Fibroblast of skin of abdomen (primary cell): Measurements from ENCODE around the gene EPRS1. TPM values are rescaled to one million over a fixed set of nuclear protein-coding genes. Genes with fewer than 3 reads are reported as not detected.
"Not testable (repeated sequence)": the region's sequence is repeated elsewhere in the genome, so short reads cannot be mapped to it uniquely, and the experiment has no call there.

Source experiments
- DNase-seq: peaks from one replicate; pipeline ENCODE4 v3.0.0-alpha.2; 2013
- polyA plus RNA-seq, 2 experiments: library from polyadenylated mRNA; unstranded; fragments of 120-200 nt; gene quantifications; one replicate each; pipeline ENCODE4 v1.2.1, GENCODE V29; 2013; ENCODE audit not compliant: insufficient read length in 2 of 2

Gene EPRS1
- polyA plus RNA-seq (2013, experiment 1 of 2; ENCODE audit: insufficient read length), result 200 TPM
- polyA plus RNA-seq (2013, experiment 2 of 2; ENCODE audit: insufficient read length), result 193 TPM

DNA sequence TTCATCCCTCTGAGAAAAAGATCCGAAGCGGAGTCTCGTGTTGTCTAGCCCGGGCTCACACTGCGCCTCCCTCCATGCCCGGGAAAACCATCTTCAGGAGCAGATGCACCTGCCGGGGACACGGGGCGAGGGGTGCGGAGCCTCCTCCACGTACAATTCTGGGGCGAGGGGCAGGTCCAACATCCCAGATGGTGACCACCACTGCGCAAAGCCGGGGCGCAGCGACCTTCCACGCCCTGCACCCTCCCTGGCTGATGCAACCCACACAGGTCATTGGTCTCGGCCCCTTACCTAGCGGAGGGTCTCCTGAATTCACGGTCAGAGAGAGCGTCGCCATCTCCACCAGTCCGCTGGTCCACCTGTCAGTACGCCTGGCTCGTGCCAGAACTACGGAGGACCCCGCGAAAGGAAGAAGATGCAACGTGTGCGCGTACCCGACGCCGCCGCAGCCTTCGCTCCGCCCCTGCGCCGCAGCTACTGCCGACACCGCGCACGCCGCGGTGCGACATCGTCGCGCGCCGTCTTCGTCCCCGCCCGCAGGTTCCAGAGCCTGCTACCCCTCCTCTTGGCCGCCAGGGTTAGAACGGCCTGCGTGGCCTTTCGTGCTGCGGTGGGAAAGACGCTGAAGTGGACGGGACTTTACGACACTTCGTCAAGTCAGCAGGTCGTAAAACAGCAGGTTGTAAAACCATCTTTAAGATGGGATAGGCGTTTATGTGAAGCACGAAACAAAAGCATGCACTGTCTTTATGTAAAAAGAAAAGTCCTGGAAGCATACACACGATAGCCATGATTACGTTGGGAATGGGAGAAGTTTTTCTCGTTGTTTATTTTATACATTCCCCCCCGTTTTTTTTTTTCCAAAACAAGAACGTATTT, at the start of gene EPRS1:
EPRS1 (minus strand) TSS at position 454 of the 879 bp plus-strand sequence; CDS start at position 337, 117 bp downstream.
- DNase-seq, result peak; percentile 99

DNA sequence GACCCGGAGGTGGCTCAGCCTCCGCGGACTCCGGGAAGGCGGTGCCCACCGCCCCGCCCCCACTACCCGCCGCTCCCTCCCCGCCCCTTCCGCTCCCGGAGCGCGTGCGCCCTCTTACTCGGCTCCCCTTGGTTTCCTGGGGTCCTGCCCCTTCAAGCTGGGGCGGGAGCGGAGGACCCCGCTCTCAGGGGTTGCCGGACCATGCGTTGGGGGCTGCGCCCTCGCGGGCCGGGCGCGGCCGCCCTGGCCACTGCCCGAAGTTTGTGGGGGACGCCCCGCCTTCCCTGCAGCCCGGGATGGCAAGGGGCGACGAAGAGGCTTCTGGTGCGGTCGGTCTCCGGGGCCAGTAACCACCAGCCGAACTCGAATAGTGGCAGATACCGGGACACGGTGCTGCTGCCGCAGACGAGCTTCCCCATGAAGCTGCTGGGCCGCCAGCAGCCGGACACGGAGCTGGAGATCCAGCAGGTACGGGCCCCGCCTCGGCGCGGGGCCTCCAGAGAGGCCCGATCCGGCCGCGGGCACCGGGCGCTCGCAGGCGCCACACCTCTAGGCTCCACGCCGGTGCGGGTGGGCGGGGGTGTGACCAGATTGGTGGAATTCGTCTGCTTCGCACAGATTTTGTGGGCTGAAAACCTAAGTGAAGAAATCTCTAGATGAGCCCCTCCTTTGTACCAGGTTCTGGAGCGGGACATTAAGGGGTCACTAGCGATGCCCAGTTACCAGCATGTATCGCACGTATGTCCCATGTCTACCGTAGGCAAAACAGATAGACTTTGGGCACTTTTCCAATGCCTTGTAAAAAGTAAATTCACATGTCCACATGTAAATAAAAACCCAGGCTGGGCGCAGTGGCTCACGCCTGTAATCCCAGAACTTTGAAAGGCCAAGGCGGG, 48.0 kb upstream of the EPRS1 start, which contains the start of gene IARS2:
IARS2 (plus strand) TSS at position 117 of the 896 bp plus-strand sequence; CDS start at position 202, 85 bp downstream.
- peak; percentile 86 for DNase-seq

GRCh38 chr1:220093361-220094015, 47.2 kb upstream of the EPRS1 start:
- DNase-seq, result no peak

DNA sequence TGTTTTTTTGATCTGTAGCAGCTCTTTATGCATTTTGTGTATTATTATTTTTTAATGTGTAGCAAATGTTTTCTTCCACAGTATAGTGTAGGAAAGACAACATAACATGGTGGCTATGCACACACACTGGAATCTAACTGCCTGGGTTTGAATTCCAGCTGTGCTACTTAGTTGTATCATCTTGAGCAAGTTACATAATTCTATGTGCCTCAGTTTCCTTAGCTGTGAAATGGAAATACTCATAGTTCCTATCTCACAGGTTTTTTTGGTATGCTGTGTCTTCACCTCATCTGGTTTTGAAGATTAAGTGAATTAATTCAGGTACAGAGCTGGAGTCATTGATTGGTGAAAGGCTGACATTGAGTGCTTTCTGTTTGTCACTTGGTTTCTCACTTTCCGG, 46.4 kb upstream of the EPRS1 start:
- no peak for DNase-seq

GRCh38 chr1:220089650-220090556, 43.6 kb upstream of the EPRS1 start, which contains the start of gene BPNT1:
Gene BPNT1 (minus strand): TSS chr1:220089788. CDS start chr1:220079846, 9,942 bp downstream.
- DNase-seq, result peak; percentile 90

DNA sequence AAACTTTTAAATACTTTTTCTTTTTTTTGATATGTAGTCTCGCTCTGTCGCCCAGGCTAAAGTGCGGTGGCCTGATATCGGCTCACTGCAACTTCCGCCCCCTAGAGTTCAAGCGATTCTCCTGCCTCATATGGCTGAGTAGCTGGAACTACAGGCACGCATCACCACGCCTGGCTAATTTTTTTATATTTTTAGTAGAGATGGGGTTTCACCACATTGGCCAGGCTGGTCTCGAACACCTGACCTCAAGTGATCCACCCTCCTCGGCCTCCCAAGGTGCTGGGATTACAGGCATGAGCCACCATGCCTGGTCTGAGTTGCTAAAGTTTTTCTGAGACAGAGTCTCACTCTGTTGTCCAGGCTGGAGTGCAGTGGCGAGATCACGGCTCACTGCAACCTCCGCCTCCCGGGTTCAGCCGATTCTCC, 40.0 kb upstream of the EPRS1 start:
- DNase-seq, result not testable (repeated sequence)

DNA sequence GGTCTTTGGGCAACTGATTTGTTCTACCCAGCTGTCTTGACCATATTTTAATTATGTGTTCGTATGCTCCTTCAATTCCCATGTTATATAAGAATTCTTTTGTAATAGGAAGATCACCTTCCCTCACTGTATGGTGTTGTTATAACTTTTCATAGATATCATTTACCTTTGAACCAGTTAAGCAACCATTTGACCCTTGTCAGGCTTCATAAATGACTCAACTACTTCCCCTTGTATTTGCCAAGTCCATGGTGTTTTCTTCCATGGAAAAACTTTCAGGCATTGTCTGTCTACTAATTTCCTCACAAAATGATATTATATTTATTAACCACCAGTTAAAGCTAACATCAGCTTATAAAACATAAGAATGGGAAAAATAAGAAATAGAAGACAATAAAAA, 38.2 kb upstream of the EPRS1 start:
- no peak for DNase-seq

- DNase-seq, result no peak
These were observed 31.6 kb upstream of the EPRS1 start for GRCh38 chr1:220077887-220078286.

- no peak for DNase-seq
These were observed 30.8 kb upstream of the EPRS1 start for GRCh38 chr1:220076861-220077762.

DNA sequence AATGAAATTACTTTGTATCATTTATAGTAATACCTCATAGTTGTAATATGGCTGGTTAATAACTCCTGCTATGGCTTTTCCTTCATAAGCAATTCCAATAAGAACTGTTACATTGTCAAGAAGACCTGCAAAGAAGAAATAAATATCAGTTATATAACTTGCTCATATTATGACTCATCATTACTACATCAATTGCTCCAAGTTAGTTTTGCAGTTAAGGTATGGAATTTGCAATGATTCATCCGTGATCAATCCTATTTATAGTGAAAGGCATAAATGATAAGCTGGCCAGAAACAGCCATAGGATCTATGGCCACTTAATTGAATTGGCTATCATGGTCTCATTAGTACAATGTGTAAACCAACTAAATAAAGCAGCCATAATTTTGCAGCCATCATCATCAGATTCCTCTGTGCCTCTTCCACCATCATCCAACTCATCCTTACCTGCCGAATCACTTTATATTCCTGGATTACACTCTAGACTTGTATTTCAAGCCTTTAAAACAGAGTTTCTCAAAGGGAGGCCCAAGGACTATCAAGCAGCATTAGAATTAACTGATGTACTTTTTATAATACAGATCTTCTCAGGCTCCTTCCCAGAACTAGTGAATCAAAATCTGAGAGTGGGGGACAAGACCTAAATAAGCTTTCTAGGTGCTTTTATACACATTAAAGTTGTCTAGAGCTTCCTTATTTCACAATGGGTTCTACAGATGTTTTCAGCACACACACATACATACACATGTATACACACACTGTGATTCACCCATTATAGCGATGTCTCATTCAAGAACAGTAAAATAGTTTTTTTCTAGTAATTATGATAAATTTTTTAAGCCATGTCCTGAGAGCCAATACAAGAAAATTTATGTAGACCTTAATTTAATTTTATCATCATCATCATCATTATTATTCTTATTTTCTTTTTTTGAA, 21.2 kb upstream of the EPRS1 start:
- DNase-seq, result peak; percentile 66

- no peak for DNase-seq
These were observed 16.3 kb upstream of the EPRS1 start for GRCh38 chr1:220062629-220063028.

DNA sequence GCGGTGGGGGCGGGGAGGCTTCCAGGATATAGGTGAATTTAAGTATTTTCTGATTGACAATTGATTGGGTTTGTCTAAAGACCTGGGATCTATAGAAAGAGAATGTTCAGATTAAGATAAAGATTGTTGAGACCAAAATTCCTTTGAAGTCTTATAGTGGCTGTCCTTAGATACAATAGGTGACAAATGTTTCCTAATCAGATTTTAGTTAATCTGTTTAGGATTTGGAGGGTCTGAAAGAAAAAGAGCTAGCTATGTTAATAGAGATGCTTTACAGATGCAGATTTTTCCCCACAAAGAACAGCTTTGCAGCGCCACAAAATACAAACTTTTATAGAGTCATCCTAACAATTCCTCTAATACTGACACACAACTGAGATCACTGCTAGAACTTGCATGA, 14.6 kb upstream of the EPRS1 start:
- DNase-seq, result no peak

- no peak for DNase-seq
These were observed 10.1 kb upstream of the EPRS1 start for GRCh38 chr1:220056374-220056773.

DNA sequence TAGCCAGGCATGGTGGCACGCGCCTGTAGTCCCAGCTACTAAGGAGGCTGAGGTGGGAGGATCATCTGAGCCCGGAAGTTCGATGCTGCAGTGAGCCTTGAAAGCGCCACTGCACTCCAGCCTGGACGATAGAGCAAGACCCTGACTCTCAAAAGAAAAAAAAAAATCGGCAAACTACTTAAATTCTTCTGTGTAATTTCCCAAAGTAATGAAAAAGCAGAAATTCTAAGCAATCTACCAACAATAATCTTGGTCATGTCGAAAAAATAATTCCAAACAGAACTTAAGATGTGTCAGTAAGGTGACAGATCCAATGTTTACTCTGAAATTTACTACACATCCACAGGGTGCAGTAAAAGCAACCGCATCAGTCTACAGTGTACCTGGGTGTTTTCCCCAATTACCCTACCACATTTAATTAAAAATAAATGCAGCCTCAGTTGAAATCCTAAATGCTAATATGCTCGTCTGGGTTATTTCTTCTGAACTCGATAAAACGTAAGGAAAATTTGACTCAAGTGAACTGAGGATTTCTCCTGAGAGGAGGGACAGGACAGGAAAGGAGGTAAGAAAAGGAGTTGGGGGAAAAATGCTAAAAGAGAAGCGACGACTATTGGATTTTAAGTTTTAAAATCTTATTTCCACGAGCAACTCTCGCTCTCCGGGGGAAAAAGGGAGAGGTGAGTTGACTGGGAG, 801 bp downstream of the EPRS1 start:
- no peak for DNase-seq

DNA sequence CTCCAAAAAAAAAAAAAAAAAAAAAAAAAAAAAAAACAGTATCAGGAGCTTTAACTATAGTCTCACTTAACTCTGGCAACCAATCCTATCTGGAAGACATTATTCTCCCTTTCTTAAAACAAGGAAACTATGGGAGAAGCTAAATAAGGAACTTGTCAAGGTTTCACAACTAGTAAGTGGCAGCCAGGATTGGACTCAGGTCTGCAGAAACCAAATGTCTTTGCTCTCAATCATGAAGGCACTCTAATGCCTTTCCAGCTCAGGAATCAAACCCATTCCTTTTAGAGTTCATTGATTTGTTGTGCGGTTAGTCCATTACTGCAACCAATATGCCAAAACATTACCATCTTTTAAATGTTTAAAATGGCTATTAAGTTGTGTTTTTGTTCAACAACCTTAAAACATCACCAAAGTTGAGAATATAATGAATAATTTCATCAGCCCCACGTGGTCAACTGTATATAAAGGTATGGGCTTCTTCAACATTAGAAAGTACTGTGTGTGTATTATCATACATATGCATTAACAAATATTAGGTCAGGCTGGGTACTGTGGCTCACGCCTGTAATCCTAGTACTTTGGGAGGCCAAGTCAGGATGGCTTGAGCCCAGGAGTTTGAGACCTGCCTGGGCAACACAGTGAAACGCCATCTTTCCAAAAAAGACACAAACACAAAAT, 1.5 kb downstream of the EPRS1 start:
- DNase-seq, result no peak

GRCh38 chr1:220043646-220044045, 2.7 kb downstream of the EPRS1 start:
- no peak for DNase-seq

- no peak for DNase-seq
These were observed 6.2 kb downstream of the EPRS1 start for GRCh38 chr1:220040028-220040596.
